NCI-H1436 (cell line): ENCODE data around the gene DGKB.
A peak's percentile ranks its signal among the peaks of the same experiment; 100 is the strongest.

Source experiments
- DNase-seq: peaks from one replicate; lab custom pipeline; 2025; lab: John Stamatoyannopoulos, UW

DGKB gene

GRCh38 chr7:14821757-14822480, 80.6 kb downstream of the DGKB start:
- no peak for DNase-seq

- DNase-seq, result no peak
Observed at GRCh38 chr7:14818871-14819270, 83.7 kb downstream of the DGKB start.

GRCh38 chr7:14817829-14818614, 84.5 kb downstream of the DGKB start:
- DNase-seq, result no peak

- DNase-seq, result no peak
Observed at GRCh38 chr7:14807507-14807906, 95.0 kb downstream of the DGKB start.

- DNase-seq, result no peak
Observed at GRCh38 chr7:14806891-14807290, 95.7 kb downstream of the DGKB start.

- DNase-seq, result no peak
Observed at GRCh38 chr7:14805105-14805719, 97.3 kb downstream of the DGKB start.

GRCh38 chr7:14800664-14801063, 101.9 kb downstream of the DGKB start:
- no peak for DNase-seq

GRCh38 chr7:14793151-14793550, 109.4 kb downstream of the DGKB start:
- no peak for DNase-seq

- no peak for DNase-seq
Observed at GRCh38 chr7:14787551-14787950, 115.0 kb downstream of the DGKB start.

GRCh38 chr7:14786314-14786895, 116.1 kb downstream of the DGKB start:
- DNase-seq, result no peak

GRCh38 chr7:14777806-14778205, 124.7 kb downstream of the DGKB start:
- DNase-seq, result no peak

- DNase-seq, result no peak
Observed at GRCh38 chr7:14776266-14776665, 126.3 kb downstream of the DGKB start.

GRCh38 chr7:14773729-14774271, 128.8 kb downstream of the DGKB start:
- DNase-seq, result peak; percentile 35

- DNase-seq, result no peak
Observed at GRCh38 chr7:14770614-14771013, 131.9 kb downstream of the DGKB start.

GRCh38 chr7:14769261-14769660, 133.3 kb downstream of the DGKB start:
- DNase-seq, result no peak

- no peak for DNase-seq
Observed at GRCh38 chr7:14767716-14768425, 134.7 kb downstream of the DGKB start.

- DNase-seq, result no peak
Observed at GRCh38 chr7:14766747-14767146, 135.8 kb downstream of the DGKB start.

GRCh38 chr7:14765731-14766130, 136.8 kb downstream of the DGKB start:
- no peak for DNase-seq

- no peak for DNase-seq
Observed at GRCh38 chr7:14762561-14762960, 140.0 kb downstream of the DGKB start.

- DNase-seq, result peak; percentile 32
Observed at GRCh38 chr7:14761510-14762296, 140.8 kb downstream of the DGKB start.
